HCT116 (cell line): Measurements from ENCODE around the gene CKB.
A peak's percentile ranks its signal among the peaks of the same experiment; 100 is the strongest.

ENCODE experiments used
- CEBPB ChIP-seq: IDR thresholded peaks from 2 replicates; pipeline ENCODE4 v1.6.1; 2012; ENCODE audit warnings: low read depth
- EGR1 ChIP-seq: IDR thresholded peaks from 2 replicates; pipeline ENCODE4 v1.6.1; 2012; ENCODE audit warnings: low read depth
- EZH2 ChIP-seq: fragments of 200-600 bp; sonication (generic); IDR thresholded peaks from 2 replicates; pipeline ENCODE4 v1.6.1; 2017; ENCODE audit warnings: antibody characterized with exemption, mixed run types
- JUND ChIP-seq: IDR thresholded peaks from 2 replicates; pipeline ENCODE4 v1.6.1; 2012
- POLR2A ChIP-seq: IDR thresholded peaks from 2 replicates; pipeline ENCODE4 v1.7.0; 2011; ENCODE audit warnings: borderline replicate concordance; ENCODE audit not compliant: insufficient read depth, insufficient read length; ENCODE audit errors: extremely low read depth
- RAD21 ChIP-seq: IDR thresholded peaks from 2 replicates; pipeline ENCODE4 v1.6.1; 2012; ENCODE audit warnings: low read depth, mild to moderate bottlenecking
- TCF7L2 ChIP-seq: IDR thresholded peaks from 2 replicates; pipeline ENCODE4 v1.7.0; 2011; ENCODE audit warnings: borderline replicate concordance, inconsistent platforms; ENCODE audit not compliant: insufficient read depth, insufficient read length; ENCODE audit errors: extremely low read depth
- YY1 ChIP-seq: IDR thresholded peaks from 2 replicates; pipeline ENCODE4 v1.6.1; 2011; ENCODE audit warnings: low read length, low read depth, moderate library complexity, mild to moderate bottlenecking; ENCODE audit not compliant: insufficient replicate concordance; ENCODE audit errors: extremely low read depth
- ZNF274 ChIP-seq: fragments of 200-500 bp; sonication (Bioruptor generic); IDR thresholded peaks from 2 replicates; pipeline ENCODE4 v1.6.1; 2014; ENCODE audit warnings: mild to moderate bottlenecking, low read depth, low read length, inconsistent platforms
- TF ChIP-seq, protein P1 (sequence below), 3 experiments: fragments of 200-600 bp in 1 of 3; sonication (generic) in 1 of 3; IDR thresholded peaks in 2 of 3; conservative IDR thresholded peaks in 1 of 3; 2 replicates each; pipeline ENCODE4 v1.5.1; 2012 to 2017; ENCODE audit warnings: low read depth in 2 of 3, low read length in 2 of 3, antibody characterized with exemption in 1 of 3, borderline replicate concordance in 1 of 3, control low read depth in 1 of 3, mild to moderate bottlenecking in 1 of 3, mixed read lengths in 1 of 3, mixed run types in 1 of 3, moderate library complexity in 1 of 3; ENCODE audit not compliant: insufficient read depth in 1 of 3
- TF ChIP-seq, protein P2 (sequence below): IDR thresholded peaks from 2 replicates; pipeline ENCODE4 v1.6.1; 2012; ENCODE audit warnings: low read depth
- TF ChIP-seq, protein P3 (sequence below): IDR thresholded peaks from 2 replicates; pipeline ENCODE4 v1.6.1; 2012

DNA sequence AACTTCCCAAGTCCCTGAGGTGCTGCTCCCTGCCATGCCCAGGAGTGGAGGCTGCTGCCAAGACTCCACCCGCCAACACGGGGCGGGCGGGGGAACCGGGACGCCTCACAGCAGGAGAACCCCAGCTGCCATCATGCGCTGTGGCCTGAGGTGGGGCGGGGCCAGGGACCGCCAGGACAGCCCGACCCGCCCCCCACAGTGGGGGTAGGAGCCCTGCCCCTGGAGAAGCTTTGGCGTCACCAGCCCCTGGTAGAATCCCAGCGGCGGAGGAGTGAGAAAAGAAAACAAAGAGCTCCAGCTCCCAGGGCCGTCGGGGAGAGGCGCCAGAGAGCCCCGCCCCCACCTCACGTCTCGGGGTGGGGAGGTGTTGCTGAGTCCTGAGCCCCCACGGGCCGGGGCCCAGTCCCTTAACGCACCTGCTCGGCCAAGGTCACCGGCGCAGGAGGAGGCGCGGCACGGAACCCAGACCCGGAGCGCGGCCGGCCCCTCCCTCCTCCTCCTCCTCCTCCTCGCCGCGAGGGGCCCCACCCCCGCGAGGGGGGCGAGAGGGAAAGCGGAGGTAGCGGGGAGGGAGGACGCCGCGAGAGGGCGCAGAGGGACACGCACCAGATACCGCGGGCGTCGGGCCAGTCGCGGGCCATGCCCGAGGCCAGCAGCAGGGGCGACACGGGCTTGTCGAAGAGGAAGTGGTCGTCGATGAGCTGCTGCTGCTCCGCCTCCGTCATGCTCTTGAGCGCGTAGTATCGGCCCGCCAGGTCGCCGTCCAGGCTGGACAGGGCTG is 1.8 kb downstream of the CKB start:
- TF ChIP-seq EZH2, result no peak
- no peak for TF ChIP-seq POLR2A
- TF ChIP-seq, protein P1, sequence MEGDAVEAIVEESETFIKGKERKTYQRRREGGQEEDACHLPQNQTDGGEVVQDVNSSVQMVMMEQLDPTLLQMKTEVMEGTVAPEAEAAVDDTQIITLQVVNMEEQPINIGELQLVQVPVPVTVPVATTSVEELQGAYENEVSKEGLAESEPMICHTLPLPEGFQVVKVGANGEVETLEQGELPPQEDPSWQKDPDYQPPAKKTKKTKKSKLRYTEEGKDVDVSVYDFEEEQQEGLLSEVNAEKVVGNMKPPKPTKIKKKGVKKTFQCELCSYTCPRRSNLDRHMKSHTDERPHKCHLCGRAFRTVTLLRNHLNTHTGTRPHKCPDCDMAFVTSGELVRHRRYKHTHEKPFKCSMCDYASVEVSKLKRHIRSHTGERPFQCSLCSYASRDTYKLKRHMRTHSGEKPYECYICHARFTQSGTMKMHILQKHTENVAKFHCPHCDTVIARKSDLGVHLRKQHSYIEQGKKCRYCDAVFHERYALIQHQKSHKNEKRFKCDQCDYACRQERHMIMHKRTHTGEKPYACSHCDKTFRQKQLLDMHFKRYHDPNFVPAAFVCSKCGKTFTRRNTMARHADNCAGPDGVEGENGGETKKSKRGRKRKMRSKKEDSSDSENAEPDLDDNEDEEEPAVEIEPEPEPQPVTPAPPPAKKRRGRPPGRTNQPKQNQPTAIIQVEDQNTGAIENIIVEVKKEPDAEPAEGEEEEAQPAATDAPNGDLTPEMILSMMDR (IDR thresholded peaks at IDR 0.05 in 2 of 3, conservative IDR thresholded peaks at IDR 0.05 in 1 of 3; ENCODE audit: borderline replicate concordance in 1 of 3, insufficient read depth in 1 of 3, low read depth in 2 of 3, low read length in 2 of 3), result peak in 2 of 3 experiments; percentile 52 to 66; a peak in 4 of 6 replicates
- TF ChIP-seq, protein P2, sequence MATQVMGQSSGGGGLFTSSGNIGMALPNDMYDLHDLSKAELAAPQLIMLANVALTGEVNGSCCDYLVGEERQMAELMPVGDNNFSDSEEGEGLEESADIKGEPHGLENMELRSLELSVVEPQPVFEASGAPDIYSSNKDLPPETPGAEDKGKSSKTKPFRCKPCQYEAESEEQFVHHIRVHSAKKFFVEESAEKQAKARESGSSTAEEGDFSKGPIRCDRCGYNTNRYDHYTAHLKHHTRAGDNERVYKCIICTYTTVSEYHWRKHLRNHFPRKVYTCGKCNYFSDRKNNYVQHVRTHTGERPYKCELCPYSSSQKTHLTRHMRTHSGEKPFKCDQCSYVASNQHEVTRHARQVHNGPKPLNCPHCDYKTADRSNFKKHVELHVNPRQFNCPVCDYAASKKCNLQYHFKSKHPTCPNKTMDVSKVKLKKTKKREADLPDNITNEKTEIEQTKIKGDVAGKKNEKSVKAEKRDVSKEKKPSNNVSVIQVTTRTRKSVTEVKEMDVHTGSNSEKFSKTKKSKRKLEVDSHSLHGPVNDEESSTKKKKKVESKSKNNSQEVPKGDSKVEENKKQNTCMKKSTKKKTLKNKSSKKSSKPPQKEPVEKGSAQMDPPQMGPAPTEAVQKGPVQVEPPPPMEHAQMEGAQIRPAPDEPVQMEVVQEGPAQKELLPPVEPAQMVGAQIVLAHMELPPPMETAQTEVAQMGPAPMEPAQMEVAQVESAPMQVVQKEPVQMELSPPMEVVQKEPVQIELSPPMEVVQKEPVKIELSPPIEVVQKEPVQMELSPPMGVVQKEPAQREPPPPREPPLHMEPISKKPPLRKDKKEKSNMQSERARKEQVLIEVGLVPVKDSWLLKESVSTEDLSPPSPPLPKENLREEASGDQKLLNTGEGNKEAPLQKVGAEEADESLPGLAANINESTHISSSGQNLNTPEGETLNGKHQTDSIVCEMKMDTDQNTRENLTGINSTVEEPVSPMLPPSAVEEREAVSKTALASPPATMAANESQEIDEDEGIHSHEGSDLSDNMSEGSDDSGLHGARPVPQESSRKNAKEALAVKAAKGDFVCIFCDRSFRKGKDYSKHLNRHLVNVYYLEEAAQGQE, result no peak
- no peak for TF ChIP-seq ZNF274
- TF ChIP-seq RAD21, result no peak
- no peak for TF ChIP-seq TCF7L2
- TF ChIP-seq CEBPB, result no peak
- no peak for TF ChIP-seq EGR1
- TF ChIP-seq, protein P3, sequence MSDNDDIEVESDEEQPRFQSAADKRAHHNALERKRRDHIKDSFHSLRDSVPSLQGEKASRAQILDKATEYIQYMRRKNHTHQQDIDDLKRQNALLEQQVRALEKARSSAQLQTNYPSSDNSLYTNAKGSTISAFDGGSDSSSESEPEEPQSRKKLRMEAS, result no peak
- no peak for TF ChIP-seq JUND
- TF ChIP-seq YY1, result peak; percentile 50
